Suprapubic skin (tissue), 3 donors: ENCODE results near the gene ETV5.

Experiments used
- POLR2A ChIP-seq, 2 donors: fragments of 450-650 bp; IDR thresholded peaks; one replicate each; pipeline ENCODE4 v1.6.1; 2017; ENCODE audit warnings: antibody characterized with exemption in 2 of 2, mild to moderate bottlenecking in 2 of 2, moderate library complexity in 2 of 2
- TF ChIP-seq, protein P1 (sequence below), 2 donors: fragments of 200-600 bp in 1 of 2; fragments of 450-650 bp in 1 of 2; sonication (generic) in 1 of 2; IDR thresholded peaks; one replicate each; pipeline ENCODE4 v1.5.1; 2016 to 2019; ENCODE audit warnings: antibody characterized with exemption in 2 of 2, mild to moderate bottlenecking in 1 of 2, moderate library complexity in 1 of 2

DNA sequence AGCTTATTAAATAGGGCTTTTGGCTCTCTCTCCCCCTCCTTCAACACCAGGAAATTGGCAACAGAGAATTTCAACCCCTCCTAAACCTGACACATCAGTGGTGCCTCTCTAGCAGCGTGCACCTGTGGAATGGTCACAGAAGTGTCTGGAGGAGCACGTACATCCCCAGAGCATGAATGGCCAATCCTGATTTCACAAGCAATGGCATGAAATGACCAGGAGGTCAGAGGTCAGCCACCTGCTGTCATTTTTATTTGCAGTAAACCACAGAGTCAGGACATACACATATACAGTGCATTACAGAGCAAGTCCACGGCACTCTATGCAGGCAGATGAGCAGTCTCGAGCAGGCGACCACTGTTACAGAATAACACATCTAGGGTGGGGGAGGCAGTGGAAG lies 25.1 kb upstream of the ETV5 start:
- TF ChIP-seq, protein P1, sequence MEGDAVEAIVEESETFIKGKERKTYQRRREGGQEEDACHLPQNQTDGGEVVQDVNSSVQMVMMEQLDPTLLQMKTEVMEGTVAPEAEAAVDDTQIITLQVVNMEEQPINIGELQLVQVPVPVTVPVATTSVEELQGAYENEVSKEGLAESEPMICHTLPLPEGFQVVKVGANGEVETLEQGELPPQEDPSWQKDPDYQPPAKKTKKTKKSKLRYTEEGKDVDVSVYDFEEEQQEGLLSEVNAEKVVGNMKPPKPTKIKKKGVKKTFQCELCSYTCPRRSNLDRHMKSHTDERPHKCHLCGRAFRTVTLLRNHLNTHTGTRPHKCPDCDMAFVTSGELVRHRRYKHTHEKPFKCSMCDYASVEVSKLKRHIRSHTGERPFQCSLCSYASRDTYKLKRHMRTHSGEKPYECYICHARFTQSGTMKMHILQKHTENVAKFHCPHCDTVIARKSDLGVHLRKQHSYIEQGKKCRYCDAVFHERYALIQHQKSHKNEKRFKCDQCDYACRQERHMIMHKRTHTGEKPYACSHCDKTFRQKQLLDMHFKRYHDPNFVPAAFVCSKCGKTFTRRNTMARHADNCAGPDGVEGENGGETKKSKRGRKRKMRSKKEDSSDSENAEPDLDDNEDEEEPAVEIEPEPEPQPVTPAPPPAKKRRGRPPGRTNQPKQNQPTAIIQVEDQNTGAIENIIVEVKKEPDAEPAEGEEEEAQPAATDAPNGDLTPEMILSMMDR (IDR thresholded peaks at IDR 0.05), result no peak
- no peak for TF ChIP-seq POLR2A (IDR thresholded peaks at IDR 0.05)
